Lower leg skin (tissue), 3 donors: ENCODE results near the gene BORCS5.

Experiments
- CTCF ChIP-seq, 3 donors: fragments of 450-650 bp; IDR thresholded peaks; one replicate each; pipeline ENCODE4 v1.5.1; 2016; ENCODE audit warnings: antibody characterized with exemption in 3 of 3, mild to moderate bottlenecking in 3 of 3, moderate library complexity in 2 of 3
- POLR2A ChIP-seq, 2 donors: fragments of 450-650 bp; IDR thresholded peaks; one replicate each; pipeline ENCODE4 v1.6.1; 2016 to 2017; ENCODE audit warnings: antibody characterized with exemption in 2 of 2, mild to moderate bottlenecking in 1 of 2, moderate library complexity in 1 of 2

- TF ChIP-seq CTCF (IDR thresholded peaks at IDR 0.05): no peak
- no peak for TF ChIP-seq POLR2A (IDR thresholded peaks at IDR 0.05)
Observed at GRCh38 chr12:12439636-12440035, 82.8 kb downstream of the BORCS5 start.
